GM08714 (cell line): ENCODE data around the gene NR5A2.

ENCODE experiments used
- H3K4me3 ChIP-seq: fragments of 200-500 bp; sonication (Bioruptor generic); 2 replicates; pipeline ENCODE4 v1.5.1; 2014; ENCODE audit warnings: mild to moderate bottlenecking, low read length, inconsistent platforms
- ZNF274 ChIP-seq: IDR thresholded peaks from 2 replicates; pipeline ENCODE4 v1.6.1; 2012; ENCODE audit warnings: mild to moderate bottlenecking, low read depth, low read length

NR5A2 gene

GRCh38 chr1:200191993-200192392 lies 164.5 kb downstream of the NR5A2 start:
- H3K4me3 ChIP-seq, result no peak overlapping the region
- no peak for TF ChIP-seq ZNF274

- H3K4me3 ChIP-seq, result no peak overlapping the region
- no peak for TF ChIP-seq ZNF274
Observed at GRCh38 chr1:200194477-200194876, 167.0 kb downstream of the NR5A2 start.

DNA sequence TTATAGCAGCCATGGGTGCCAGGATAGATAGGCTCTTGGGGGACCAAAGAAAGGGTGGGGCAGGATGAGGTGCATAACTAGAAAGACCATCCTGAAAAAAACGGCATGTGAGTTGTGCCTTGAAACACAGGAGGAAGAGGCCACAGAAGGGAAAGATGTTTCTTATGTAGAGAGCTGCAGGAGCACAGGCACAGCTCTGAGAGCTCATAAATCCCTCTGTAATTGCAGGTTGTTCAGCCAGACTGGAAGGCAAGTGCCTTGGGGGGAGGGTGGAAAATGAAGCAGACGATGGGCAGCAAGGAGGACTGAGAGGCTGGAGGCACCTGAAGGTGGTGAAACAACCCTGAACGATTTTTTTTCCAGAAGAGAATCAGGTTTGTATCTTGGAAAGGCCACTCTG lies 170.7 kb downstream of the NR5A2 start:
- no peak for TF ChIP-seq ZNF274
- H3K4me3 ChIP-seq, result no peak overlapping the region

DNA sequence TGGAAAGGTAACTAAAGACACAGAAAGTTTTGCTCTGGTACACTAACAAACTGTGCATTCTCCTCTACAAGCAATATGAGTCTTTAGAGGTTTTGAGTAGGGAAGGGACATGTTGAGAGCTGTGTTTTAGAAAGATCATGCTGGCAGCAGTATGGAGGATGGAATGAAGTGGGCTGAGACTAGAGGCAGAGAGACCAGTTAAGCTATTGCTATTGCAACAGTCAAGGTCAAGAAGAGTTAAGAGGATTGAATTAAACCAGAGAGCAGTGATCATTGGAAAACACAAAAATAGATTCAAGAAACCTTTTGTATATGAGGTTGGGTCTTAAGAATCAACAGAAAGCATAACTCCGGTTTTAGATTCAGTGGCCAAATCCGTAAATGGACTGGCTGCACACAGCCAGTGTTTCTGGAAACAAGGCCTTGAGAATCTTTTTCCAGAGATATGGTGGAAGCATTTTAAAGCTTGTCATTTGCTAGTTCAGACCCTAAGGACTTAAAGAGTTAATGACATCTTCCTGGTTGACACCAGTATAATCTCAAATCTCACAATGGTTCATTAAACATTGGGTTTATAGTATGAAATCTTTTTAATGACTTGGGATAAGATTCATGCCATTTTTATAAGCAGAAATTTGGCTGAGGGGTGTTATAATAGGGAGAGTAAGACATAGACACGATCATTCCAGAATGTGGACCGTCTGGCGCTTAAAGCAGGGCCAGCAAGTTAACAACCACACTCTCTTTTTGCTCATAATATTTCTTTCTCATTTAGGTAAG lies 177.9 kb downstream of the NR5A2 start:
- no peak overlapping the region for H3K4me3 ChIP-seq
- no peak for TF ChIP-seq ZNF274

DNA sequence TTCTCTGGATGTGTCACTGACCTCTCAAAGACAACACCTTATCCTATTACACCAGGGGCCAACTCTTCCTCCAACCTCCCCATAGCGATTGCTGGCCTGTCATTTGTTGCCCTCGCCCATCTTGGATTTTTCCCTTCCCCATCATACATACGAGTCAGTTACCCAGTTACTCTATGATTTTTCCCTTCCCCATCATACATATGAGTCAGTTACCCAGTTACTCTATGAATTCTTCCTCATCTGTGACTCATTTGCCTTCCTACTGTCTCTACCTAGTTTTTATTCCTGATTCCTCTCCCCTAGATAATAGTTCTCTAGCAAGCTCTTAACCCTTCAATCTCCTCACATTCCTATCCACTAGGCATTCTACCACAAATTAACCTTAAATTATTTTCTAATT lies 178.8 kb downstream of the NR5A2 start:
- H3K4me3 ChIP-seq, result no peak overlapping the region
- no peak for TF ChIP-seq ZNF274

- no peak for TF ChIP-seq ZNF274
- H3K4me3 ChIP-seq, result no peak overlapping the region
Observed at GRCh38 chr1:200206761-200207160, 179.3 kb downstream of the NR5A2 start.

DNA sequence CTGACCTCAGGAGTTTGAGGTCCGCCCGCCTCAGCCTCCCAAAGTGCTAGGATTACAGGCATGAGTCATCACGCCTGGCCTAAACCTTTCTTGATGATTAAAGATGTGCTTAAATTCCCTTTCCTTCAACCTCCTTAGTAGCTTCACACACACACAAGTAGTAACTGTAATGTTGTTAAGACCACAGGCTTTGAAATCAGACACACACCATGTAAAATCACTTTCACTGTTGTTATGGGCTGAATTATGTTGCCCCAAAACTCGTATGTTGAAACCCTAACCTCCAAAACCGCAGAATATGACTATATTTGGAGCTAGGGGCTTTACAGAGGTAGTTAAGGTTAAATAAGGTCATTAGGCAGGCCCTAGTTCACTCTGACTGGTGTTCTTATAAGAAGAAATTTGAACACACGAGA lies 180.2 kb downstream of the NR5A2 start:
- no peak overlapping the region for H3K4me3 ChIP-seq
- no peak for TF ChIP-seq ZNF274

DNA sequence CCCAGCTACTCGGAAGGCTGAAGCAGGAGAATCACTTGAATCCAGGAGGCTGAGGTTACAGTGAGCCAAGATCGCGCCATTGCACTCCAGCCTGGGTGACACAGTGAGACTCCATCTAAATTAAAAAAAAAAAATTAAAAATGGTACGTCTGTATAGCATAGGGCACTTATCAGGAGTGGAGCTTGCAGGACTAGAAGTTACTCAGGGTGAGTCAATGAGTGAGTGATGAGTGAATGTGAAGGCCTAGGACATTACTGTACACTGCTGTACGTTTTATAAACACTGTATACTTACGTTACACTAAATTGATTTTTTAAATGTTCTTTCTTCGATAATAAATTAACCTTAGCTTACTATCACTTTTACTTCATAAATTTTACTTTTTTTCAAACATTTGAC lies 183.6 kb downstream of the NR5A2 start:
- TF ChIP-seq ZNF274, result no peak
- no peak overlapping the region for H3K4me3 ChIP-seq

DNA sequence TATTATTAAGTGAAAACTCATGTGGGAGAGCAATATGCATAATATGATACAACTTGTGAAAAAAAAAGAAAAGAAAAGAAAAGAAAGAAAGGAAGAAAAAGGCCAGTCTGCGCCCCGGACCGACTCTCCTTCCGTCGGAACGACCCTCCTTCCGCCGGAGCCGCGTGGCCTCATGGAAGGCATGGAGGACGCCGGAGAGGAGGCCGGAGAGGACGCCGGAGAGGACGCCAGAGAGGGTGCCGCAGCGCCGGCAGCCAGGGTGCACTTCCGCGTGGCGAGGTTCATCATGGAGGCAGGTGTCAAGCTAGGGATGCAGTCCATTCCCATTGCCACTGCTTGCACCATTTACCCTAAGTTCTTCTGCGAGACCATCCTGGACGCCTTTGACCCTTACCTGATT lies 185.9 kb downstream of the NR5A2 start:
- no peak for TF ChIP-seq ZNF274

GRCh38 chr1:200213921-200214320 lies 186.4 kb downstream of the NR5A2 start:
- no peak for TF ChIP-seq ZNF274
- H3K4me3 ChIP-seq, result no peak overlapping the region

More for the DNA sequence above, 185.9 kb downstream of the NR5A2 start:
- H3K4me3 ChIP-seq, result no peak overlapping the region

DNA sequence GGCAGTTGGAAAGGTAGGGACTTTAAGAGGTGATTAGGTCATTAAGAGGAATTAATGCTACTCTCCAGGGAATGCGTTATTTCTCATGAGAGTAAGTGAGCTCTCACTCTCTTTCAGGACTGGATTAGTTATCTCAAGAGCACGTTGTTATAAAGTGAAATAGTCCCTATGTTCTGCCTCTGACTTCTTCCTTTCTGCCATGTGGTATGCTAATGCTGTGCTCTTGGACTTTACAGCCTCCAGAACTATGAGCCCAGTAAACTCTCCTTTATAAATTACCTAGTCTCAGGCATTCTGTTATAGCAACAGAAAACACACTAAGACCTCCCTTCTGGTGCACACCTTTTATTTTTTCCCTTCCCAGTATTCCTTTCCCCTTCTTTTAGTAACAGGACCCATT lies 187.8 kb downstream of the NR5A2 start:
- no peak overlapping the region for H3K4me3 ChIP-seq
- no peak for TF ChIP-seq ZNF274

- TF ChIP-seq ZNF274, result no peak
- H3K4me3 ChIP-seq, result no peak overlapping the region
Observed at GRCh38 chr1:200217703-200218102, 190.2 kb downstream of the NR5A2 start.

- no peak overlapping the region for H3K4me3 ChIP-seq
- no peak for TF ChIP-seq ZNF274
Observed at GRCh38 chr1:200221614-200222282, 194.2 kb downstream of the NR5A2 start.

DNA sequence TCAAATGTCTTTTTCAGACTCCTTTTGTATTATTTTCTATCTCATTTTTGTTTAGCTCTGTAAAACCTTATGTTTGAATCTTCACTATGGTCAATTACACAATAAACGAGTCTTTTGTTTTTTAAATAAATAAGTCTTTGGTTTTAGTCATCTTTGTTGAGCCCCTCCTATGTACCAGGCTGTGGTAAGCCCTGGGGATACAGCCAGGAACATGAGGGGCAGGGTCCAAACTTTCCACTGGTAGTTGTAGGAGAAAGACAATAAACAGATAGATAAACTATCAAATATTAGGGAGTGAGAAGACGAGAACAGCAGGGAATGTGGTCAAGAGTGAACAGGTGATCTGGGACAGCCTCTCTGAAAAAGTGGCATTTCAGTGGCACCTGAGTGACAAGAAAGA lies 195.7 kb downstream of the NR5A2 start:
- TF ChIP-seq ZNF274, result no peak
- H3K4me3 ChIP-seq, result no peak overlapping the region

GRCh38 chr1:200223613-200224012 lies 196.1 kb downstream of the NR5A2 start:
- no peak overlapping the region for H3K4me3 ChIP-seq
- TF ChIP-seq ZNF274, result no peak
